Mesothelial cell of epicardium (in vitro differentiated cells): ENCODE data around the gene TGFBR3. TPM values are rescaled to one million over a fixed set of nuclear protein-coding genes. Genes with fewer than 3 reads are reported as not detected.

Source experiments
- DNase-seq, 2 experiments: peaks; one replicate each; pipeline ENCODE4 v3.0.0; 2021; ENCODE audit warnings: low spot score in 2 of 2; ENCODE audit not compliant: unreplicated experiment in 2 of 2
- H3K27ac Mint-ChIP-seq: 2 replicates; pipeline ENCODE4 v1.8.0; 2021; ENCODE audit warnings: mixed read lengths
- H3K27me3 Mint-ChIP-seq: 2 replicates; pipeline ENCODE4 v1.8.0; 2021; ENCODE audit warnings: low read depth, mixed read lengths
- H3K36me3 Mint-ChIP-seq: 2 replicates; pipeline ENCODE4 v1.8.0; 2021; ENCODE audit warnings: mixed read lengths
- H3K4me1 Mint-ChIP-seq: 2 replicates; pipeline ENCODE4 v1.8.0; 2021; ENCODE audit warnings: mixed read lengths
- H3K4me3 Mint-ChIP-seq: 2 replicates; pipeline ENCODE4 v1.8.0; 2021; ENCODE audit warnings: mild to moderate bottlenecking, moderate library complexity, mixed read lengths
- H3K9me3 Mint-ChIP-seq: 2 replicates; pipeline ENCODE4 v1.8.0; 2021; ENCODE audit warnings: mixed read lengths
- CTCF ChIP-seq: fragments of 200-600 bp; sonication (generic); IDR thresholded peaks from one replicate; pipeline ENCODE4 v1.5.0; 2021; ENCODE audit warnings: antibody characterized with exemption; ENCODE audit not compliant: unreplicated experiment
- total RNA-seq: library from RNA; stranded (reverse); gene quantifications from 3 replicates; pipeline ENCODE4 v1.2.1, GENCODE V29; 2021

The TGFBR3 gene
- total RNA-seq, 1 donor from 2014 or later = 20.7 TPM

GRCh38 chr1:91637539-91637994 lies 248.4 kb downstream of the TGFBR3 start:
- no peak for DNase-seq
- H3K27me3 Mint-ChIP-seq = no peaks in the 10 kb centered on the region
- H3K36me3 Mint-ChIP-seq = no peaks in the 10 kb centered on the region
- TF ChIP-seq CTCF = no peak
- H3K4me1 Mint-ChIP-seq = no peaks in the 10 kb centered on the region
- H3K9me3 Mint-ChIP-seq = peaks cover 13% of the 10 kb centered on the region
- no peak overlapping the region for H3K4me3 Mint-ChIP-seq
- no peak overlapping the region for H3K27ac Mint-ChIP-seq

GRCh38 chr1:91635763-91636162 lies 250.2 kb downstream of the TGFBR3 start:
- no peak for DNase-seq
- Mint-ChIP-seq H3K4me1 (no peaks in the 10 kb centered on the region), H3K27ac (no peak overlapping the region), H3K27me3 (peaks cover 2% of the 10 kb centered on the region), H3K9me3 (peaks cover 9% of the 10 kb centered on the region), H3K4me3 (no peak overlapping the region), H3K36me3 (no peaks in the 10 kb centered on the region)
- no peak for TF ChIP-seq CTCF

GRCh38 chr1:91633438-91633837 lies 252.5 kb downstream of the TGFBR3 start:
- Mint-ChIP-seq H3K36me3 (no peaks in the 10 kb centered on the region), H3K4me3 (no peak overlapping the region), H3K27me3 (peaks cover 2% of the 10 kb centered on the region), H3K9me3 (peaks cover 3% of the 10 kb centered on the region), H3K4me1 (no peaks in the 10 kb centered on the region), H3K27ac (no peak overlapping the region)
- no peak for TF ChIP-seq CTCF
- DNase-seq = no peak

- no peaks in the 10 kb centered on the region for H3K4me1 Mint-ChIP-seq
- H3K4me3 Mint-ChIP-seq = no peak overlapping the region
- no peak for TF ChIP-seq CTCF
- no peak for DNase-seq
- no peaks in the 10 kb centered on the region for H3K36me3 Mint-ChIP-seq
- H3K27me3 Mint-ChIP-seq = peaks cover 2% of the 10 kb centered on the region
- H3K9me3 Mint-ChIP-seq = peaks cover 3% of the 10 kb centered on the region
- no peak overlapping the region for H3K27ac Mint-ChIP-seq
Observed at GRCh38 chr1:91631718-91632330, 254.1 kb downstream of the TGFBR3 start.

- no peak for DNase-seq
- Mint-ChIP-seq H3K36me3 (no peaks in the 10 kb centered on the region), H3K4me1 (no peaks in the 10 kb centered on the region), H3K9me3 (peaks cover 3% of the 10 kb centered on the region), H3K27ac (no peak overlapping the region), H3K4me3 (no peak overlapping the region), H3K27me3 (peaks cover 2% of the 10 kb centered on the region)
- no peak for TF ChIP-seq CTCF
Observed at GRCh38 chr1:91630803-91631202, 255.1 kb downstream of the TGFBR3 start.

Other genes starting within 250 kb of the TGFBR3 start
- not detected in 3 replicates for gene BRDT, start 63.2 kb upstream of the TGFBR3 start, total RNA-seq
- 1.3 to 1.5 TPM (median 1.4 TPM) in 3 replicates for gene EPHX4, start 143.8 kb upstream of the TGFBR3 start, total RNA-seq
- gene SETSIP, start 189.3 kb upstream of the TGFBR3 start, total RNA-seq = not detected in 3 replicates
- gene BTBD8, start 194.2 kb upstream of the TGFBR3 start, total RNA-seq = 6.6 to 8.7 TPM (median 8.4 TPM) in 3 replicates